Measurements from ENCODE around the gene RPL13A. TPM values are rescaled to one million over a fixed set of nuclear protein-coding genes. Genes with fewer than 3 reads are reported as not detected.

The RPL13A gene
- total and polyA plus RNA-seq, 2 of the 13 experiments (the other 11 are each of a cell fraction or from before 2014, with no cell fraction given): 2,601 to 3,407 TPM

DNA sequence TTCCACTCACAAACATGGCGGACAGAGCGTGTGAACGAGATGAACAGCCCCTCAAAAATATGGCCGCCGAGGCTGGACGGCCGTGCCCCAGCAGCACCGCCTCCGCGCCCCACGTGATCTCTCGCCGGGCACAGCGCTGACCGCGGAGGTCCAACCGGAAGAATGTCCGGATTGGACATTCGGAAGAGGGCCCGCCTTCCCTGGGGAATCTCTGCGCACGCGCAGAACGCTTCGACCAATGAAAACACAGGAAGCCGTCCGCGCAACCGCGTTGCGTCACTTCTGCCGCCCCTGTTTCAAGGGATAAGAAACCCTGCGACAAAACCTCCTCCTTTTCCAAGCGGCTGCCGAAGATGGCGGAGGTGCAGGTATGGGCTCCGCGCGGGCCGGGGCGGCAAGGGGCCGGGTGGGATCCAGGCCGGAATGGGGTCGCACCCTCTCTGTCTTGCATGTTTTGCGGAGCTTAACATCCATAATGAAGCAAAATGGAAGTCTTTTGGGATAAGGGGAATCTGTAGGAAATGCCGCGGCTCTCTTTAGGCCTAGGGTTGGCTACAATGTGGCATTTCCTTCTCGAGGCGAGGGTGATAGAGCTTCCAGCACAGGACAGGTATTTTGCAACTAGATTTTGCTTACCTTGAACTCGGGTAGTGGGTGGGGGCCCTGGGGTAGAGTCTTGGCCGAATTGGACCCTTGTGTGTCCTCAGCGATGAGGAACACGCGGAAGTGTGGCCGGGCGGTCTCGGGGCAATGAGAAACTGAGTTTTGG is at the start of gene RPL13A (continued):
- no peak for TF ChIP-seq ELK4 (CRISPR knock-in tag; IDR thresholded peaks at IDR 0.05; ENCODE audit: borderline replicate concordance)
- TF ChIP-seq RARG (CRISPR knock-in tag; IDR thresholded peaks at IDR 0.05; ENCODE audit: low read depth): no peak
- peak; percentile 75; the same call in 1 of the 2 replicates for TF ChIP-seq ELF4 (CRISPR knock-in tag; IDR thresholded peaks at IDR 0.05; ENCODE audit: borderline replicate concordance)
- 0 out of 2 replicates have a peak, but pooled peaks have one; percentile 57 for TF ChIP-seq ZNF12 (CRISPR knock-in tag; IDR thresholded peaks at IDR 0.05)
- no peak; the same call in 1 of the 2 replicates for TF ChIP-seq RELA (CRISPR knock-in tag; IDR thresholded peaks at IDR 0.05)
- TF ChIP-seq, protein P1, sequence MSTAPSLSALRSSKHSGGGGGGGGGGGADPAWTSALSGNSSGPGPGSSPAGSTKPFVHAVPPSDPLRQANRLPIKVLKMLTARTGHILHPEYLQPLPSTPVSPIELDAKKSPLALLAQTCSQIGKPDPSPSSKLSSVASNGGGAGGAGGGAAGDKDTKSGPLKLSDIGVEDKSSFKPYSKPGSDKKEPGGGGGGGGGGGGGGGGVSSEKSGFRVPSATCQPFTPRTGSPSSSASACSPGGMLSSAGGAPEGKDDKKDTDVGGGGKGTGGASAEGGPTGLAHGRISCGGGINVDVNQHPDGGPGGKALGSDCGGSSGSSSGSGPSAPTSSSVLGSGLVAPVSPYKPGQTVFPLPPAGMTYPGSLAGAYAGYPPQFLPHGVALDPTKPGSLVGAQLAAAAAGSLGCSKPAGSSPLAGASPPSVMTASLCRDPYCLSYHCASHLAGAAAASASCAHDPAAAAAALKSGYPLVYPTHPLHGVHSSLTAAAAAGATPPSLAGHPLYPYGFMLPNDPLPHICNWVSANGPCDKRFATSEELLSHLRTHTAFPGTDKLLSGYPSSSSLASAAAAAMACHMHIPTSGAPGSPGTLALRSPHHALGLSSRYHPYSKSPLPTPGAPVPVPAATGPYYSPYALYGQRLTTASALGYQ (CRISPR knock-in tag; IDR thresholded peaks at IDR 0.05): peak; percentile 36; the same call in 1 of the 2 replicates
- no peak for TF ChIP-seq ZKSCAN1 (IDR thresholded peaks at IDR 0.05; ENCODE audit: low read length)
- TF ChIP-seq ATF6 (CRISPR knock-in tag; conservative IDR thresholded peaks at IDR 0.05): 0 out of 2 replicates have a peak, but pooled peaks have one; percentile 80
- TF ChIP-seq, protein P2, sequence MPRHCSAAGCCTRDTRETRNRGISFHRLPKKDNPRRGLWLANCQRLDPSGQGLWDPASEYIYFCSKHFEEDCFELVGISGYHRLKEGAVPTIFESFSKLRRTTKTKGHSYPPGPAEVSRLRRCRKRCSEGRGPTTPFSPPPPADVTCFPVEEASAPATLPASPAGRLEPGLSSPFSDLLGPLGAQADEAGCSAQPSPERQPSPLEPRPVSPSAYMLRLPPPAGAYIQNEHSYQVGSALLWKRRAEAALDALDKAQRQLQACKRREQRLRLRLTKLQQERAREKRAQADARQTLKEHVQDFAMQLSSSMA (CRISPR knock-in tag; IDR thresholded peaks at IDR 0.05): peak; percentile 99
- no peak for TF ChIP-seq HDAC2 (CRISPR knock-in tag; IDR thresholded peaks at IDR 0.05)
- TF ChIP-seq, protein P3, sequence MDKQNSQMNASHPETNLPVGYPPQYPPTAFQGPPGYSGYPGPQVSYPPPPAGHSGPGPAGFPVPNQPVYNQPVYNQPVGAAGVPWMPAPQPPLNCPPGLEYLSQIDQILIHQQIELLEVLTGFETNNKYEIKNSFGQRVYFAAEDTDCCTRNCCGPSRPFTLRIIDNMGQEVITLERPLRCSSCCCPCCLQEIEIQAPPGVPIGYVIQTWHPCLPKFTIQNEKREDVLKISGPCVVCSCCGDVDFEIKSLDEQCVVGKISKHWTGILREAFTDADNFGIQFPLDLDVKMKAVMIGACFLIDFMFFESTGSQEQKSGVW (CRISPR knock-in tag; IDR thresholded peaks at IDR 0.05; ENCODE audit: borderline replicate concordance): no peak
- TF ChIP-seq ZNF607 (CRISPR knock-in tag; IDR thresholded peaks at IDR 0.05; ENCODE audit: borderline replicate concordance): peak; percentile 65
- TF ChIP-seq FOXC1 (CRISPR knock-in tag; IDR thresholded peaks at IDR 0.05; ENCODE audit: borderline replicate concordance): peak; percentile 52; the same call in 1 of the 2 replicates
- no peak for TF ChIP-seq BCLAF1 (IDR thresholded peaks at IDR 0.05)
- TF ChIP-seq, protein P4, sequence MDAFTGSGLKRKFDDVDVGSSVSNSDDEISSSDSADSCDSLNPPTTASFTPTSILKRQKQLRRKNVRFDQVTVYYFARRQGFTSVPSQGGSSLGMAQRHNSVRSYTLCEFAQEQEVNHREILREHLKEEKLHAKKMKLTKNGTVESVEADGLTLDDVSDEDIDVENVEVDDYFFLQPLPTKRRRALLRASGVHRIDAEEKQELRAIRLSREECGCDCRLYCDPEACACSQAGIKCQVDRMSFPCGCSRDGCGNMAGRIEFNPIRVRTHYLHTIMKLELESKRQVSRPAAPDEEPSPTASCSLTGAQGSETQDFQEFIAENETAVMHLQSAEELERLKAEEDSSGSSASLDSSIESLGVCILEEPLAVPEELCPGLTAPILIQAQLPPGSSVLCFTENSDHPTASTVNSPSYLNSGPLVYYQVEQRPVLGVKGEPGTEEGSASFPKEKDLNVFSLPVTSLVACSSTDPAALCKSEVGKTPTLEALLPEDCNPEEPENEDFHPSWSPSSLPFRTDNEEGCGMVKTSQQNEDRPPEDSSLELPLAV (CRISPR knock-in tag; conservative IDR thresholded peaks at IDR 0.05; ENCODE audit: low read depth): no peak
- TF ChIP-seq TCF12 (IDR thresholded peaks at IDR 0.05): no peak
- 0 out of 2 replicates have a peak, but pooled peaks have one; percentile 53 for TF ChIP-seq TCF12 (CRISPR knock-in tag; IDR thresholded peaks at IDR 0.05)

Data from HepG2 (cell line).